KMS-11 (cell line): ENCODE data around the gene SLC9A9.

Source experiments
- H2AFZ ChIP-seq: fragments of 200-600 bp; sonication (generic); 2 replicates; pipeline ENCODE4 v1.6.1; 2016; ENCODE audit warnings: antibody characterized with exemption, mixed run types, low read depth
- H3K27ac ChIP-seq: fragments of 200-600 bp; sonication (generic); 2 replicates; pipeline ENCODE4 v1.6.1; 2016; ENCODE audit warnings: mild to moderate bottlenecking, mixed run types
- H3K27me3 ChIP-seq: fragments of 200-600 bp; sonication (generic); 2 replicates; pipeline ENCODE4 v1.6.1; 2017; ENCODE audit warnings: mild to moderate bottlenecking, low read depth, mixed run types, moderate library complexity; ENCODE audit not compliant: insufficient read depth
- H3K36me3 ChIP-seq: fragments of 200-600 bp; sonication (generic); 2 replicates; pipeline ENCODE4 v1.6.1; 2017; ENCODE audit warnings: mild to moderate bottlenecking, mixed run types; ENCODE audit not compliant: insufficient read depth
- H3K4me1 ChIP-seq: fragments of 200-600 bp; sonication (generic); 2 replicates; pipeline ENCODE4 v1.6.1; 2016; ENCODE audit warnings: mild to moderate bottlenecking, low read depth, mixed run types; ENCODE audit not compliant: poor library complexity, severe bottlenecking
- H3K4me2 ChIP-seq: fragments of 200-600 bp; sonication (generic); 2 replicates; pipeline ENCODE4 v1.7.0; 2016; ENCODE audit warnings: mild to moderate bottlenecking, mixed run types
- H3K4me3 ChIP-seq: fragments of 200-600 bp; sonication (generic); IDR thresholded peaks from 2 replicates; pipeline ENCODE4 v1.6.1; 2017; ENCODE audit warnings: low read depth, low read length, mixed read lengths; ENCODE audit not compliant: insufficient read depth
- H3K79me2 ChIP-seq: fragments of 200-600 bp; sonication (generic); 2 replicates; pipeline ENCODE4 v1.6.1; 2016; ENCODE audit warnings: low read depth, mixed run types; ENCODE audit not compliant: insufficient read depth
- H3K9ac ChIP-seq: fragments of 200-600 bp; sonication (generic); 2 replicates; pipeline ENCODE4 v1.6.1; 2016; ENCODE audit warnings: mild to moderate bottlenecking, mixed run types
- H4K20me1 ChIP-seq: fragments of 200-600 bp; sonication (generic); 2 replicates; pipeline ENCODE4 v1.6.1; 2016; ENCODE audit warnings: mild to moderate bottlenecking, mixed run types; ENCODE audit not compliant: insufficient read depth
- TF ChIP-seq, protein P1 (sequence below): fragments of 200-600 bp; sonication (generic); conservative IDR thresholded peaks from 2 replicates; pipeline ENCODE4 v1.6.1; 2017; ENCODE audit warnings: low read depth, mild to moderate bottlenecking, antibody characterized with exemption, low read length, moderate library complexity, mixed read lengths

SLC9A9 gene

GRCh38 chr3:143465666-143466065 lies 382.6 kb downstream of the SLC9A9 start:
- Histone ChIP-seq H3K27me3 (no peaks in the 10 kb centered on the region), H3K4me3 (no peak overlapping the region), H3K36me3 (no peaks in the 10 kb centered on the region), H4K20me1 (no peaks in the 10 kb centered on the region), H3K79me2 (no peaks in the 10 kb centered on the region), H3K9ac (no peak overlapping the region), H3K4me1 (no peaks in the 10 kb centered on the region), H3K27ac (no peak overlapping the region), H2AFZ (no peak overlapping the region), H3K4me2 (no peak overlapping the region)
- TF ChIP-seq, protein P1, sequence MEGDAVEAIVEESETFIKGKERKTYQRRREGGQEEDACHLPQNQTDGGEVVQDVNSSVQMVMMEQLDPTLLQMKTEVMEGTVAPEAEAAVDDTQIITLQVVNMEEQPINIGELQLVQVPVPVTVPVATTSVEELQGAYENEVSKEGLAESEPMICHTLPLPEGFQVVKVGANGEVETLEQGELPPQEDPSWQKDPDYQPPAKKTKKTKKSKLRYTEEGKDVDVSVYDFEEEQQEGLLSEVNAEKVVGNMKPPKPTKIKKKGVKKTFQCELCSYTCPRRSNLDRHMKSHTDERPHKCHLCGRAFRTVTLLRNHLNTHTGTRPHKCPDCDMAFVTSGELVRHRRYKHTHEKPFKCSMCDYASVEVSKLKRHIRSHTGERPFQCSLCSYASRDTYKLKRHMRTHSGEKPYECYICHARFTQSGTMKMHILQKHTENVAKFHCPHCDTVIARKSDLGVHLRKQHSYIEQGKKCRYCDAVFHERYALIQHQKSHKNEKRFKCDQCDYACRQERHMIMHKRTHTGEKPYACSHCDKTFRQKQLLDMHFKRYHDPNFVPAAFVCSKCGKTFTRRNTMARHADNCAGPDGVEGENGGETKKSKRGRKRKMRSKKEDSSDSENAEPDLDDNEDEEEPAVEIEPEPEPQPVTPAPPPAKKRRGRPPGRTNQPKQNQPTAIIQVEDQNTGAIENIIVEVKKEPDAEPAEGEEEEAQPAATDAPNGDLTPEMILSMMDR, result no peak

DNA sequence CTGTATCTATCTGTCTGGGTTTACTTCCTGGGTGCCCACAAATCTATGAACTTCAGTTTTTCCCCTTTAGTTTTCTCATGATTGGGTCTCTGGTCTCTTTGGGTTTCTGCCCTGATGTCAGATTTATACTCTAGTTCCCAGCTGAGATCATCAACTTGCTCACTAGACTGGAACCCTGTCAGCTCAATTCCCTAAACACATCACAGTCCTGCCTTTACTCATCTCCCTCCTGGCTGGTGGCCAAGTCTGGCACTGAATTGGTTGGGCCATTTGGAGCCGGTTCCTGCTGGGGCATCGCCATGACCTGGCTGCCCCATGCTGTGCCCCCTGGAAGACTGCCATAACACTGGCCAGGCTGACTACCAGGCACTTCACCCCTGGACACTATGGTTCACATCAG lies 383.4 kb downstream of the SLC9A9 start:
- Histone ChIP-seq H2AFZ (no peak overlapping the region), H3K79me2 (no peaks in the 10 kb centered on the region), H3K4me1 (no peaks in the 10 kb centered on the region), H3K27ac (no peak overlapping the region), H3K9ac (no peak overlapping the region), H3K4me3 (no peak overlapping the region), H4K20me1 (no peaks in the 10 kb centered on the region), H3K4me2 (no peak overlapping the region), H3K27me3 (no peaks in the 10 kb centered on the region), H3K36me3 (no peaks in the 10 kb centered on the region)
- TF ChIP-seq, protein P1, result no peak

DNA sequence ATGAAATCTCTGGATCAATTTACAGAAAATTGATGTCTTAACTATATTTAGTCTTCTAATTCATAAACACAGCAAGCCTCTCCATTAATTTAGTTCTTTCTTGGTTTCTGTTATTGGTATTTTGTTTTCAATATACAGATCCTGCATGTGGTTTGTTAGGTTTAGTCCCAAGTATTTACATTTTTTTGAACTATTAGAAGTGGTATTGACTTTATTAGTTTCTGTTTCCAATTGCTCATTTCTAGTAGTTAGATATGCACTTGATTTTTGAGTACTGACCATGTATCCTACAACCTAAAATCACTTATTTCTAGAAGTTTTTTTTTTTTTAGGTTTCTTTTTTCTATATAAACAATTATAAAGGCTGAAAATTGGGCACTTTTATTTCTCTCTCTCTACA lies 392.8 kb downstream of the SLC9A9 start:
- Histone ChIP-seq H3K4me3 (no peak overlapping the region), H3K79me2 (no peaks in the 10 kb centered on the region), H2AFZ (no peak overlapping the region), H3K36me3 (no peaks in the 10 kb centered on the region), H3K4me2 (no peak overlapping the region), H3K9ac (no peak overlapping the region), H4K20me1 (no peaks in the 10 kb centered on the region), H3K27ac (no peak overlapping the region), H3K4me1 (no peaks in the 10 kb centered on the region), H3K27me3 (no peaks in the 10 kb centered on the region)
- TF ChIP-seq, protein P1, result no peak

DNA sequence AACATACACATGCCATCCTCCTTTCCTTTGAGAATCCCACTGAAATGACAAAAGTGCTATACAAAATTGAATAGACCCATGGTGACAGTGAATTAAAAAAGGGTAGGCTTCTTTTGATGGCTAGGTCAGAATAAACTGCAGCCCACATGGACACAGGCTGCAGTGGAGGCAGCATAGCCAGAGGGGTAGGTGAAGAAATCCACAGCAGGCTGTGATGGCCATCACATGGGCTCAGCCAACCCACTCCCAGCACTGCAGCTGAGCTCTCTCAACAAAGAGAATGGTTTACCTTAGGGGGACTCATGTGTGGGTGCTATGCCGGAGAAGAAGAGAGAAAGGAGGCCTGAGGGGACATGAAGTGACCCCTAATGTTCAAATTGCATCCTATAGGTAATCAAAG lies 397.6 kb downstream of the SLC9A9 start:
- no peak overlapping the region for H3K27ac ChIP-seq
- no peak overlapping the region for H3K4me2 ChIP-seq
- no peak overlapping the region for H3K9ac ChIP-seq
- TF ChIP-seq, protein P1, result no peak
- no peaks in the 10 kb centered on the region for H3K27me3 ChIP-seq
- H4K20me1 ChIP-seq, result no peaks in the 10 kb centered on the region
- H3K4me1 ChIP-seq, result no peaks in the 10 kb centered on the region
- H3K4me3 ChIP-seq, result no peak overlapping the region
- H2AFZ ChIP-seq, result no peak overlapping the region
- no peaks in the 10 kb centered on the region for H3K36me3 ChIP-seq
- no peaks in the 10 kb centered on the region for H3K79me2 ChIP-seq

- TF ChIP-seq, protein P1, result no peak
- Histone ChIP-seq H3K27me3 (no peaks in the 10 kb centered on the region), H3K36me3 (no peaks in the 10 kb centered on the region), H3K9ac (no peak overlapping the region), H2AFZ (no peak overlapping the region), H3K4me2 (no peak overlapping the region), H3K4me3 (no peak overlapping the region), H3K79me2 (no peaks in the 10 kb centered on the region), H3K27ac (no peak overlapping the region), H4K20me1 (no peaks in the 10 kb centered on the region), H3K4me1 (no peaks in the 10 kb centered on the region)
These were observed 400.8 kb downstream of the SLC9A9 start for GRCh38 chr3:143447491-143447890.
